WERI-Rb-1 (cell line): ENCODE data around the gene ASCC1.
A peak's percentile ranks its signal among the peaks of the same experiment; 100 is the strongest.

Experiments used
- DNase-seq: peaks from one replicate; pipeline ENCODE4 v3.0.0-alpha.2; 2020
- H3K27ac ChIP-seq: fragments of 250-450 bp; sonication (Bioruptor Pico); 2 replicates; pipeline ENCODE4 v1.5.1; 2020; ENCODE audit warnings: mild to moderate bottlenecking, moderate library complexity
- H3K27me3 ChIP-seq: fragments of 250-450 bp; sonication (Bioruptor Pico); 2 replicates; pipeline ENCODE4 v1.5.1; 2021; ENCODE audit warnings: mild to moderate bottlenecking, low read depth, moderate library complexity; ENCODE audit not compliant: insufficient read depth, severe bottlenecking
- H3K36me3 ChIP-seq: fragments of 250-450 bp; sonication (Bioruptor Pico); 2 replicates; pipeline ENCODE4 v1.5.1; 2020; ENCODE audit warnings: mild to moderate bottlenecking, moderate library complexity
- H3K4me3 ChIP-seq: 2 replicates; pipeline ENCODE4 v1.5.1; 2011; ENCODE audit warnings: low read depth, mild to moderate bottlenecking, control low read depth, low read length
- H3K9me3 ChIP-seq: fragments of 250-450 bp; sonication (Bioruptor Pico); 2 replicates; pipeline ENCODE4 v1.5.1; 2021; ENCODE audit warnings: mild to moderate bottlenecking, moderate library complexity; ENCODE audit not compliant: severe bottlenecking
- TF ChIP-seq, protein P1 (sequence below): IDR thresholded peaks from 2 replicates; pipeline ENCODE4 v1.5.1; 2011; ENCODE audit warnings: low read depth, mild to moderate bottlenecking, control low read depth, inconsistent platforms, low read length

Gene ASCC1

DNA sequence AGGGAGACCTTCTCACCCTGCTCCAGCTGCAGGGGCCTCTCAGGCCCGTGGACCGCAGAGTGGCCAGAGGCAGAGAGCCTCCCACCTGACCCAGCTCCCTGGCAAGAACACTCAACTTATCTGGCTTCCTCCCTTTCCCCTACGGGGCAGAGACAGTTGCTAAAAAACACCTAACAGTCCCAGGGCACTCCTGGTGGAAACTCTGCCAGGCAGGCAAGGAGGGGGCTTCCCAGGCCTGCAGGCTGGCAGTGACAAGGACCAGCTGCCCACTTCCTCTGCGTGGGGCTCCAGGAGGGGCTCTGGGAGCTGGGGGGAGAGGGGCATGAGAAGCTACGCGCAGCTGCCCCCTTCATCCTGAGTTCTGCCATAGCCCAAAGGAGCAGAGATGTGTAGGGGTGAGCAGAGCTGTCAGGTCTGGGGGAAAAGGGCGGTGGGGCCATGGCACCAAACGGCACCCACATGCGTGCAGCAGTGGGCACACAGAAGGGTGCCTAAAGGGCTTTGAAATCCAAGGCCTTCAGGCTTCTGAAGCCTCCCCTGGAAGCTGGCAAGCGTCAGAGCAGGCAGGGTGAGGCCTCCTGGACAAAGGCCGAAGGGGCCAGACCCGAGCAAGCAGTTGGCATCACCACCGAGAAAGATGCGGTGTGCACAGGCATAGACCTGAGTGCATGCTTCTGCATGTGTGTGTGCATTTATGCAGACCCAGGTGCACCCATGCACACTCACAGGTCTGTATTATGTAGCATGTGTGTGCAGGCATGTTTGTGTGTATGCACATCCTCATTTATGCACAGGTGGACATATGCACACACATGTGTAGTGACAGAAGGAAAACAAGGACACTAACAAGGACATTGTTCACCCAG, 142.1 kb downstream of the ASCC1 start:
- H3K4me3 ChIP-seq = no peak overlapping the region
- DNase-seq = no peak
- peaks cover 4% of the 10 kb centered on the region for H3K9me3 ChIP-seq
- no peaks in the 10 kb centered on the region for H3K36me3 ChIP-seq
- H3K27me3 ChIP-seq = no peaks in the 10 kb centered on the region
- TF ChIP-seq, protein P1, sequence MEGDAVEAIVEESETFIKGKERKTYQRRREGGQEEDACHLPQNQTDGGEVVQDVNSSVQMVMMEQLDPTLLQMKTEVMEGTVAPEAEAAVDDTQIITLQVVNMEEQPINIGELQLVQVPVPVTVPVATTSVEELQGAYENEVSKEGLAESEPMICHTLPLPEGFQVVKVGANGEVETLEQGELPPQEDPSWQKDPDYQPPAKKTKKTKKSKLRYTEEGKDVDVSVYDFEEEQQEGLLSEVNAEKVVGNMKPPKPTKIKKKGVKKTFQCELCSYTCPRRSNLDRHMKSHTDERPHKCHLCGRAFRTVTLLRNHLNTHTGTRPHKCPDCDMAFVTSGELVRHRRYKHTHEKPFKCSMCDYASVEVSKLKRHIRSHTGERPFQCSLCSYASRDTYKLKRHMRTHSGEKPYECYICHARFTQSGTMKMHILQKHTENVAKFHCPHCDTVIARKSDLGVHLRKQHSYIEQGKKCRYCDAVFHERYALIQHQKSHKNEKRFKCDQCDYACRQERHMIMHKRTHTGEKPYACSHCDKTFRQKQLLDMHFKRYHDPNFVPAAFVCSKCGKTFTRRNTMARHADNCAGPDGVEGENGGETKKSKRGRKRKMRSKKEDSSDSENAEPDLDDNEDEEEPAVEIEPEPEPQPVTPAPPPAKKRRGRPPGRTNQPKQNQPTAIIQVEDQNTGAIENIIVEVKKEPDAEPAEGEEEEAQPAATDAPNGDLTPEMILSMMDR = no peak
- H3K27ac ChIP-seq = no peak overlapping the region

DNA sequence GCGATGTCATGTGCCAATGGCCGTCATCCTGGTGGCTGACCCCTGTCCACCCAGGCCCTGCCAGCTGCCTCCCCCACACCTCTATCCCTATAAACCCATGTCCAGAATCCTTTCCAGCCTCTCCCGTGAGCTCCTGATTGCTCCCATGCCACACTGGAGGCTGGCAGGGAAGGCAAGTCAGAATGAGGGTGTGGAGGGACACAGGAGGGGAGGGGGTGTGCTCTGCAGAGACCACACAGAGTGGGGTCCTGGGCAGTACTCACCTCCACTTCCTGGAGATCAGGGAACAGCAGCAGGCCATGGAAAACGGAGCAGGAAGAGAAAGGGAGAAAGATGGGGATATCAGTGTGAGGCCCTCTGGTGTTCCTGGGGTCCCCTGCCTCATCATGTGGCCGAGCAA, 143.4 kb downstream of the ASCC1 start:
- no peak overlapping the region for H3K27ac ChIP-seq
- H3K27me3 ChIP-seq = no peaks in the 10 kb centered on the region
- no peak overlapping the region for H3K4me3 ChIP-seq
- TF ChIP-seq, protein P1 = no peak
- no peaks in the 10 kb centered on the region for H3K36me3 ChIP-seq
- no peak for DNase-seq
- H3K9me3 ChIP-seq = peaks cover 4% of the 10 kb centered on the region

DNA sequence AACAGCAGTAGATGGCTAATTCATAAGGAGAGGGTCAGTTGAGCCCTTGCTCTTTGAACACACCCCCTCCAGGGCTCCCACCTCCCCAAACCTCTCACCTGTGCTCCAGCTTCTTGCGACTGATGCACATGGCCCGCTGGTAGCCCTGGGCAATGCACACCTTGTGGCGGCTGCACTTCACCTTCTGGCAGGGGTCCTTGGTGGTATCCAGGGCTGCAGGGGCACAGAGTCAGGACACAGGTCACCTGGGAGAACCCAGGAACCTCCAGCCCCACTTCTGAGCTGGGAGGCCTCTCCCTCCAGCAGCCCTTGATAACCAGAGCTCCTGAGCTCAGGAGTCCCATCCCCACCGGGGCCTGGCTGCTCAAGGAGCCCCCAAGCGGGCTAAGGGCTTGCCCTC, 144.0 kb downstream of the ASCC1 start:
- DNase-seq = no peak
- H3K36me3 ChIP-seq = no peaks in the 10 kb centered on the region
- H3K27ac ChIP-seq = no peak overlapping the region
- no peak overlapping the region for H3K4me3 ChIP-seq
- H3K9me3 ChIP-seq = peaks cover 4% of the 10 kb centered on the region
- H3K27me3 ChIP-seq = no peaks in the 10 kb centered on the region
- TF ChIP-seq, protein P1 = no peak

DNA sequence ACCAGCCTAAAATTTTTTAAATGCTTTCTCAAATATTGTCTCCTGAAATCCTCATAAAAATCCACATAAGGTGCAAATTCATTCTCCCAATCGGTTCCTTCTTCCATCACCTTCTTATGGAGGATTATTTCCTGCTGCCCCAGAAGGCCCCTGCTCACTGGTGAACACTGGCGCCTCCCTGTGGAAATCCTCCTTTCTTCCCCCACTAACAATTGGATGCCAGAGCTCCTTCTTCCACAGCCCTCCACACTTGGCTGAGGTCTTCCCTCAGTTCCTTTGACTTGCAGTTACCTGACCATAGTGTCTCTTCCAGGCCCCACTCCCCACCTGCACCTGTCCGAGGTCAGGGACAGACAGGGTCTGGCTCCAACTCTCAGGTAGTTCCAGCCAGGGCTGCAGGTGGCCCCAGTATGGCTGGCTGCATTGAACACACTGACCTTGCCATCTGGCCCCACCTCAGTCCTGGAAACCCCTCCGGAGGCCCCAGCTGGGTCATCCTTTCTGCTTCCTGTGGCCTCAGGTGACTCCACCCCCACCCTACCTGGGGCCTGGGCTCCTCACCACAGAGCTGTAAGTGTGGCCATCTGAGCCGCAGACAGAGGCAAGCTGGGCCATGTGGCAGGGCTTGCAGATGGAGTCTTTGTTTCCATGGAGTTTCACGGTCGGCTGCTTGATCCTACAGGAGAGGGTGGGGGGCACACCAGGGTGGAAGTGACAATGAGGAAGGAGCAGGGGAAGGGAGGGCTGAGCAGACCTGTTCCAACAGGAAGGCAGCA, 146.1 kb downstream of the ASCC1 start:
- Histone ChIP-seq H3K27me3 (no peaks in the 10 kb centered on the region), H3K9me3 (peaks cover 4% of the 10 kb centered on the region), H3K27ac (peak overlapping the region; percentile 96), H3K36me3 (peaks cover 5% of the 10 kb centered on the region; the same call in 1 of the 2 replicates), H3K4me3 (peak overlapping the region; percentile 27)
- DNase-seq = peak; percentile 99
- TF ChIP-seq, protein P1 = peak; percentile 73

DNA sequence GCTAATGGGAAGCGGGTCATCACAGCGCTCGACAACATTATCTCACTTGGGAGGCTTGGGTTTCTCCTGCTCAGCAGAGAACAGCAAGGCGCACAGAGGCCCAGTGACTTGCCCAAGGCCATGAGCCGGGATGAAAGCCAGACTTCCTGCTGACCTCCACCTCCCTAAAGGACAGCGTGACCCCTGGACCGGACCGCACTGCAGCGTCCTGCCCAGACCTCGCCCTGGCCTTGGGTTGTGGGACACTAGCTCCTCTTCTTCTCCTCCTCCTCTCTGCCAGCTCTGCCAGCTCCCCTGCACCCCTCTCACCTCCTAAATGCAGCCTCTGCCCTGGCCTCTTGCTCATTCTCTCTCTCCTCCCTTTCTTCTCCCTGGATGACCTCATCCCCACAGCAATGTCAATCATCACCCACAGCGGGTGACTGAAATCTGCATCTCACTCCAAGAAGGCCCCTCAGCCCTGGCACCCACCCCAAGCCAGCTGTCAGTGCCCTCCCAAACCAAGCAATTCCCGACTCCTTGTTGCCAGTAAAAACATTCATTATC, 147.1 kb downstream of the ASCC1 start:
- H3K9me3 ChIP-seq = peaks cover 4% of the 10 kb centered on the region
- DNase-seq = peak; percentile 48
- peaks cover 5% of the 10 kb centered on the region; the same call in 1 of the 2 replicates for H3K36me3 ChIP-seq
- H3K27me3 ChIP-seq = no peaks in the 10 kb centered on the region
- H3K4me3 ChIP-seq = no peak overlapping the region; the same call in 1 of the 2 replicates
- peak overlapping the region; percentile 96 for H3K27ac ChIP-seq
- TF ChIP-seq, protein P1 = no peak
